NCI-H2196 treated with DMSO at 0.1 percent for 48 hours (cell line): ENCODE results near the gene KIF21B.
A peak's percentile ranks its signal among the peaks of the same experiment; 100 is the strongest.

Experiments
- DNase-seq: peaks from one replicate; lab custom pipeline; 2025; ENCODE audit not compliant: unreplicated experiment; lab: John Stamatoyannopoulos, UW

The KIF21B gene

DNA sequence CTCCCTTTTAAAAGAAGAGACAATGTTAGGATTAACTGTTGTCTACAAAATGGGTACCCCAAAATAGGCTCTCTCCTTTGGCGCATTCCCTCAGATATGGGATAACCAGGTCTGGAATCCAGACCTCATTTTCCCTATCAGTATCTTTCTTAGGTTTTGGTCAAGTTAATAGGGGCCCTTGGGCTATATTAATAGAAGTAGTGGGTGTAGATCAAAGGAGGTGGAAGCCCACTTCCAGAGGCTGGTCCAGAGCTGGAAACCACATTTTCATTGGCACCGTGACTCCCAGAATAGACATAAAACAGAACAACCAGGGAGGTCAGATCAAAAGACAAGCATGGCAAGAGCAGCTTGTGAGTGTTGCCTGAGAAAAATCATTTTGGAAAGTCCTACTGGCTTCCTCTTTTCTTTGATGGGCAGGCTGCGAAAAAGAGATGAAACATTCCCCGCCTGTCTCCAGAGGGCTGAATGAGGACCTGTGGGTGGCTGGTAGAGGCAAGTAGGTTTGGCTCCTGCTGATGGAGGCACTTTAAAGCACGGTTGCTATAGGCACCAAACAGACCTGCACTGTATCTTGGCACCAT, 25.8 kb upstream of the KIF21B start:
- no peak for DNase-seq

DNA sequence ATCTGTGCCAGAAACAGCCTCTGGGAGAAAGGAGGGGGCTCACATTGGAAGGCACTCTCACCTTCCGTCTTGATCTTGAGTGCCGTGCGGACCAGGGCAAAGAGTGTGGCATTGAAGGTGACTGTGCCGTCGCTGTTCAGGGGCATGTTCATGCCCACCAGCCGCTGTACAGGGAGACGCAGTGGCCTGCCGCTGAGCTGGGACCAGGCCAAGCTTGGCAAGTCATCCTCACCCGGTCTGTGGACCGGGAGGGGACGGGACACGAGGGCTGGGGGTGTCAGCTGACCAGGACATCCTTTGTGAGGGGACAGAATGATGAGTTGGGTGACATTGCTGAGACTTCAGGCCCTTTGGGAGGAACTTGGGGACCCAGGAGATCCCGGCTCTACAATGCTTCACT, 25.0 kb upstream of the KIF21B start:
- DNase-seq = no peak

DNA sequence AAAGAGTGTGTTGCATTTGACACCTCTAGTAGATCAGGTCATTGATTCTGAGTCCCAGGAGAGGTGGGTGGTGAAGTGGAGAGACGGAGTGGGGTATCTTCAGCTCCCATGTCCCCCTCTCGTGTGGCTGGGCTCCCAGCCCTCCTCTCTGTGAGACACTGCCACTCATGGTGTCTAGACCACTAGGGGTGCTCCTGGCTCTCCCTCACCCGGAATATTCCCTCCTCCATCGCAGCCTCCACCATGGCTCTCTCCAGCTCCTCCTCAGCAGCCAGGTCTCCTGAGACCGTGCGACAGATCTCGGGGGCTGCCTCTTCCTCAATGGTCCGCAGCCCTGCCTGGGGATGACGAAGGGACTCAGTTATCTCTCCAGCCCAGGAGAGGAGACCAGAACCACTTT, 20.6 kb upstream of the KIF21B start:
- DNase-seq = no peak

DNA sequence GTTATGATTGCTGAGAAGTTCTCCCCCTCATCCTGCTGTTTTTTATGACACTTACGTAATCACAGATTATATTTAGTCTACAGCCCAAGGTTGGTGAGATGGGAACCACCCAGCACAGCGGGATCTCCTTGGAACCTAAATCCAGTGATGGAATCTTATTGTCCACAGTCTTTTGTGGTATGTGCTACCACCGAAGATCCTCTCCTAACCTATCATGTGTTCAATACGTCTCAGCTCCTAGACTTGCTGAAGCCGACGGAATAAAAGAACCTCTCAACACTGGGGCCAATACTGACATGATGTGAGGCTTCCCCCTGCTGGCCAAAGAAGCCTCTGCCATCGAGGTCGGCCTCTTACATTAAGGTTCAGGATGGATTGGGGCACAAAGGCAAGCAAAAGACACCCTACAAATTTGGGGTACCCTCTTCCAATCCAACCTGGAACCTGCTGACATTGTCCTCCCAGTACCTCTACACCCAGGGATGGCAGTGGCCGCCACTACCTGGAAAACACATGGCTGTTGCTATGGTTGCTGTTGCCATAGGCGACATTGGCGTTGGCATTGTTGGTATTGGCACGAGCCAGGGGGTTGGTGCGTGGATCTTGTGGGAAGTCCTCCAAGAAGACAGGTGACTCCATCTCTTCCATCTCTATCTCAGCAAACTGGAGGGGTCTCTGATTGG, 19.4 kb upstream of the KIF21B start:
- peak; percentile 56 for DNase-seq

DNA sequence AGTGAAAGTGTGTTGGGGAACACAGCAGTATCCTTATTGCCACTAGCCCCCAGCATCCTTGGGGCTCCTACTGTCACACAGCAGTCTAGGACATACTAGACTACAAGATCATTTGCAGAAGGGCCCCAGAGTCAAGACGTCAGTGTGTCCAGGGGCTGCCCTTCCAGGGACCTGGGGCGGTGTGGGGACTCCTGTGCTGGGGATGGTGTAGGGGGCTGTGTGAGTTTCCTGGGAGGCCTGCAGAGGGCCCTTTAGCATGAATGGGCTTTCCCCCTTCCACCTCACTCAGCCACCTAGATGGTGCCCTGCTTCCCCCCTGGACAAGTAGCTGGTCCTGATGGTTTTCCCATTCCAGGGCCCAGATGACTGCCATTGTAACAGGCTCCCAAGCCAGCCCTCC, 17.5 kb upstream of the KIF21B start:
- no peak for DNase-seq

DNA sequence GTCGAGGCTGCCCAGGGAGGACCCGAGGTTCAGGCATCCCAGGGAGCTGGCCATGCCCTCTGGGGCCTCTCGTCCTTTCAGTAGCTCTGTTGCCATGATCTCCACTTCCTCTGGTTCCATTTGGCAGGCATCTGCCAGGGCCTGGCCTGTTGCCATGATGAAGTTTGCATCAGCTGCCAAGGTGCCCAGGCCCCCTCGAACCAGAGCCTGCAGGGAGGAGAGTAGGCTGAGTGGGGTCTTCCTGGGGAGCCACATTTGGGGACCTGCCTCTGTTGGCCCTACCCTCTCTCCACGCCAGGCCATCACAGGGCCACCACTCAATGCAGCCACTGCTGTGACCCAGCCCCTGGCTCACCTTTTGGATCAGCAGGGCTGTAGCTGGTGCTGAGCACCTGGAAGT, 16.4 kb upstream of the KIF21B start:
- peak; percentile 8 for DNase-seq

DNA sequence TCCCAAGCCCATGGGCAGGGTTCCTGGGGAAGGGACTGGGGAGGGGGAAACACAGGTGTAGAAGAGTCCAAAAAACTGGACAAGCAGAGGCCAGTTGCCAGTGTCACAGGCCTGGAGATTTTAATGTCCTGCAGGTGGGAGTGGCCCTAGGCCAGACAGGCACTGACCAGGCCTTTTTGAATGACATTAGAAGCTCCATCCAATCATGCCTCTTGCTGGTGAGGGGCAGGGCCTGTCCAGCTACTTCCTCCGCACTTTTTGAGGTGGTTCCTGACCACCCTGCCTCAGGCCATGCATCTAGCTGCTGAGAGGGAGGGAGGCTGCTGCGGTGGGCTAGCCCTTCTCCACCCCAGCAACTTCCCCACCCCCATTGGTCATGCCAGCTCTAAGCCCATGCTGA, 15.9 kb upstream of the KIF21B start:
- no peak for DNase-seq

DNA sequence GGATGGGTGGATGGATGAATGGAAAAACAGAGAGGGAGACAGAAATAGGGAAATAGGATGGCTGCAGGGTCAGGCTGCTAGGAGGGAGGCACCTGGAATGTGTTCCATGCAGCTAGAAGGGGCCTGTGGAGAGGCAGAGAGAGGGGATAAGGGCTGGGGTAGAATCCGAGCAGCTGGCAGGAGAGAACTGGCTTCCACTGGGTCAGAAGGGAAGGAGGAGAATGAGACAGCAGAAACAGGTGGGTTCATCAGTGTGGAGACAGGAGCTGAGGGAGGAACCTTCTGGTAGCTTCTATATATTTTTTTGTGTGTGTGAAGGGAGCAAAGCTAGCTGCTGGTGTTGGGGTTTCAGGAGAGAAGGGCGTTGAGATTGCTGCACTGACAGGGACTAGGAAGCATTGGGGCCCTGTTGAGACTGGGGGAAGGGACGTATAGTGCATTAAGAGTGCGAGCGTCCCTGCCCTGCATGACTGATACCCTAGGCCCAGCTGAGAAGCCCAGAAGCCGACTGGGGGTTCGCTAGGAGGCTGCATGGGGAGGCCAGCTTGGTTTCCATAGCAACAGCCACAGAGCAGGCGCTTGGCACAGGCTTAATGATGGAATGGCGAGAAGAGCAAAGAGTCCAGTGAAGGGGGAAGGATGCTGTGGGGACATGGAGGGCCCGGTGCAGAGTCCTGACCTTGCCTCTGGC, 14.8 kb upstream of the KIF21B start:
- DNase-seq = no peak

DNA sequence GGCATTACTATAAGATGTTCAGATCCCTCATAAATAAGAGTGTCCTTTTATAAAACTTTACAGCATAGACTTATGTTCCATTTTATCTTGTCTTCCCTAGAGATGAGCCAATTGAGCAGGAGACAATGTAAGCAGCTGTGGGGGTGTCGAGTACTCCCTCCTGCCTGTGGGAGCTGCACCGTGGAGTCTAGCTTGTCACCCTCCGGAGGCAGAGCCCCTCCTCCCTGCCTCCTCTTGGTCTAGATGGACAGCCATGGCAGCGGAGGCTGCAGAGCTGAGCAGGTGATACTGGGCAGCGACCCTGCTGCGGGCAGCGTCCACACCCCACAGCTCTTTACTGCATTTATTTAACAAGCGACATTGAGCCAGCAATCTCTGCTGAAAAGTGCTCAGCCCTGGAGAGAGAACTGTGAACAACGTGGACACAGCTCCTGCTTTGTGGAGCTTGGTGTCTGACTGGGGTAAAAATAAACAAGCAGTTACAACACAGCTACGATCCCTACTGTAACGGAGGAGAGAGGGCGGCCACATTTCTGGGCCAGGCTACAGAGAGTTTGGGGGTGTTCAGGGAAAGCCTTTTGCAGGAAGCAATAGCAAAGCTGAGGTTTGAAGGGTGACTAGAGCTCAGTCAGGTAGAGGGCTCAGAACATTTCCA, 12.8 kb upstream of the KIF21B start:
- no peak for DNase-seq

DNA sequence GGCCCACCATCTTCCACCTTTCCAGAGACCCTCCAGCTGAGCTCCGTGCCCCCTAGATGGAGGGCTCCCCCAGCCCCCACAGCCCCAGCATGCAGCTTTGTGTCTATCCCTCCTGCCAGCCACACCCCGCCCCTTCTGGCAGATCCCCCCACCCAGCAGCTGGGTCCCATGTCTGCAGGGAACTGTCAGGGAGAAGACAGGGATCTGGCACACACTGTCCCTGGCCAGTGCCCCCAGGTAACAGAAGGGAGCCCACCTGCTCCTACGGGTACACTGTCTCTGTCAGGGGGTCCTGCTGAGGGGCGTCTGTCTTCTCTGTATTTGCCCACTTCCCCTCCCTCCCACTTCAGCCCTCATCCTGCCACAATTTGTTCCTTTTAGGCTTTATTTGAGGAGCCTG, 11.2 kb upstream of the KIF21B start:
- no peak for DNase-seq

DNA sequence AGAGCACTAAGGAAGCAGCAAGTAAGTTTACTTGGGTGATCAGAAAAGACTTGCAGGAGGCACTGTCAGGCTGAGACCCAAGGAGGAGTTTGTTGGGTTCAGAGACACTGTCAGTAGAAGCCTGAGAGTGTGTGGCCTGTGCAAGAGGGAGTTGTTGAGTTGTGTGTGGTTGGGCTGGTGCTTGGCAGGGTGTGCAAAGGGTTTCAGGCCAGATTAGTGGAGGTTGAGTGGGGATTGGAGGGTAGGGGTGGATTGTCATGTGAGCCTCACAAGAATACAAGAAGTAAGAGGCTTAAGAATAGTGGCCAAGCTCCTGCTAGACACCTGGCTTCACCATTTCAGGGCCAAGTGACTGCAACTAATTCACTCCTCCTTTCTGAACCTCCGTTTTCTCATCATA, 8.9 kb upstream of the KIF21B start:
- no peak for DNase-seq

DNA sequence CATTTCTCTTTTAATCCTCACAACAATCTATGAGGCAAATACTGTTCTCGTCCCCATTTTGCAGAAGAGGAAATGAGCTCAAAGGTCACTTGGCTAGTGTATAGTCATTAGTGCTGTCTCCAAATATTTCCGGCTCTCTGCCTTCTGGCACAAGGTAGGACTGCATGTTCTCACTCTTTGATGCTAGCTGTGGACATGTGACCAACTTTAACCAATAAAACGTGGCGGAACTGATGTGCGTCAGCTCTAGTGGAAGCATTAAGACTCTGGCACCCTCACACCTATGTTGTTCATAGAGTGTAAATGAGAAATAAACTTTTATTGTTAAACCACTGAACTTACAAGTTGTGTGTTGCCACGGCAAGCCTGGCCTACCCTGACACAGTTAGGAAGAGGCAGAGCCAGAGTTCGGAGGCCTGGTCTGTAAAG, 5.0 kb upstream of the KIF21B start:
- no peak for DNase-seq

DNA sequence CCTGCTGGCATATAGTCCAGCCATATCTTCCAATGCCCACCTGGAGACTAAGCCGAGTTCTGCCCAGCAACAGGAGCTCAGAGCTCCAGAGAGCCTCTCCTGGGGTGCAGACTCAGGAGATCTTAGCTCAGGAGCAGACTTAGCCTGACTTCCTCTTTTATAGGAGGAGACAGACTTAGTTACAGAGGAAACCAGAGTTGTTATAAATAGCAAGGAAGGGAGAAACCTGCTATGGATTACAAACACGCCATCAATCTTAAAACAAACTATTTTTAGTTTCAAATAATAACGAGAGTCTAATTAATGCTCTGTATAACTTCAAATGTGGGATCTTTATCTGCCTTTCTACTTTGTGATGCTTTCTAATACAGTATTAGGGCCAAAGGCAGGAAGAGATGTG, 3.3 kb upstream of the KIF21B start:
- no peak for DNase-seq

DNA sequence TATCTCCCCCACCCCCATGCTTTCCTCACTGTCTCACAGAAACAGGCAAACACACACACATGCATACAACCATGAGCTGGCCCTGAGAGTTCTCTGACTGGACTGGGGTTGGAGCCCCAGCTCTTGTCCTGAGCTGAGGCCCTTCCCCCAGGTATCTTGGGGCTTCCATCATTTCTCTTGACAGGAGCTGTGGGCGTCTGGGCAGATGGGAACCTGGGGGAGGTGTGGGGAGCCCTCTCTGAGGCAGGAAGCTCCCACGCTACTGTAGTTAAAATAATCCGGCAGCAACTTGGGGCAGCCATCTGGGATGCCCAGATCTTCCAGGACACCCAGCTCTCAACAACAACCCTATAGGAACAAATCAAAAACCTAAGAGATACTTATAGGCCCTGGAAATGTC, 2.7 kb upstream of the KIF21B start:
- no peak for DNase-seq

DNA sequence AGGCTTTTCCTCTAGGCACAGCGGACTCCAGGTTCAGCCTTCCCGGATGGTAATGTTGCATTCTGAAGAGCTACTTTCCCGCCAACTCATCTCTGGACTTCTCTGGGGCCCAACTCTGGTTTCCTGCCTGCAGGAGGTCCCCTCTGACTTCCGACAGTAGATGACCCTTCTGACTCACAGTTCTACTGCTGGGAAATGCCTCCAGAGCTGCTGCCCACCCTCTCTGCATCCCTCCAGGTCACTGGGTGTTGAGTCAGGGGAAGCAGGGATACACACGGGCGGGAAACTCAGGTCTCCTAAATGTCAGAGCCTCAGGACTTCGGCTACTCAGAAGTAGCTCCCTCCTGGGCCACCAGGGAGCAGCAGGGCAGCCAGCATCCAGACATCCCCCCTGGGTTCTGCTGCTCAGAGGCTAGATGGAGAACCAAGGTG, 2.1 kb upstream of the KIF21B start:
- no peak for DNase-seq

DNA sequence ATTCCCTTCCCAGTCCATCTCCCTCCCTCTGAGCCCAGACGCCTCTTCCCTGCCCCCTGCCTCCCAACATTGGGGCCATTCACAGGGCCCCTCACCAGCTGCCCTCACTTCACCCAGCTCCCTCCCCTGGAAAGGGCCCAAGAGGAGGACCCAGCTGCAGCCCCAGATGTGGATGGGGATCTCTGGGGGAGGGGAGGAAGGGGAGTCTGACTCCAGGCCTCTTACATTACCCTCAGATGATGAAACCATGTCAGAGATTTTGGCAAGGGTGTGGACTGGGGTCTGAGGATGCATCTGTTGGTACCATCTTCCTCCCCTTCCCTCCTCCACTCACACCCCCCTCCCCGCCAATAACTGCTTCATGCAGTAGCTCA, 1.1 kb upstream of the KIF21B start:
- DNase-seq = no peak

DNA sequence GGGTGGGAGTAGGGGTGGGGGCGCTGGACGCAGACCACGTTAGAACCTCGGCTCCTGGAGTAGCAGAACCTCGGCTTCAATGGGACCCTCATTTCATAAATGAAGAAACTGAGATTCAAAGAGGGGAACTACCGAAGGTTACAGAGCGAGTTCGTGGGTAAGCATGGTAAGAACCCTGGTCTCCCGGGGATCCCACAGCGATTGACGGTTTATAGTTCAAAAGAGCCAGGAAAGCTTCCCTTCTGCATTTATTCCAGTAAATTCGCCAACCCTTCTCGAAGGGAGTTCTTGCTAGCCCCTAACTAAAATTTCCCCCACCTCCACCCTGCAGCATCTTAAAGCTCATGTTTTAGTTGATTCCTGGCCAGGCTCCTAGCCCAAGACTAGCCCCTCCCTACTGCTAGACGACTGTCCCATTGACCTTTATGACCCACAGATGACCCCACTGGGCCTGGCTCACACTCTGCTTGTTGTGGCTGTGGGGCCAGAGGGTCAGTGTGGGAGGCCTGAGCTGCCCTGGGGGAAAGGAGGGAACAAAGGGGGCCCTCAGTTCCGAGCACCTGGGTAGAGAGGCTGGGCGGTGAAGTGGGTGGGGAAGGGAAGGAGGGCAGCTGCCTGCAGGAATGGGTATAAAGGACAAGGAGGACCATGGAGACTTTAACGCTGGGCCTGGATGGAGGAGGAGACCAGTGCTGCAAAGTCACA, 558 bp upstream of the KIF21B start:
- no peak for DNase-seq

DNA sequence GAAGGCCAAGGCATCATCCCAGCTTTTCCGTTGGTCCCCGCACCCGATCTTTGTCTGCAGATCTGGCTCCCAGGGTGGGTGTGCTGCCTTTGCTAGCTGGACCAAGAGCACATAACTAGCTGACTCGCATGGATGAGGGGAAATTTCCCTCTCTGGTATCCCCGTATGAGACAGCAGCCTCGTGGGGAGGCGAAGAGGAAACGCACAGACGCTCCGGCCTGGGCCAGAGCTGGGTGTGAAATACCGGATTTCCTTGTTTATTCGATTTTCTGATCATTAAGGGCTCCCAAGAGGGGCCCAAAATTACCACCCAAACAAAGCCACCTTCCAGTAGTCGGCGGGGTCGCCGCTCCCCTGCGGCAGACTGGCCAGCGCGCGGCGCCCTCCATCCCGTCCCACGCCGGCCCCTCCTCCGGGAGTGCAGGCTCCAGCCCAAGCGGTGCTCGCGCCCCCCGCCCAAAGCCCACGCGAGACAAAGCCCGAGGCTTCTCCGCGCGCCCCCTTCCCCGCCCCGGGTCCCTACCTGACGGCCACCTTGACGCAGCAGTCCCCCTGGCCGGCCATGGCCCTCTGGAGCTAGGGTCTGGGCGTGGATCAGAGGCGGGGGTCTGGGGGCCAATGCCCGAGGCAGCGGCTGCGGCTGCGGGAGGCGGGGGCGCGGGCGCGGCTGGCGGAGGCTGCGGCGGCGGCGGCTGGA, 546 bp downstream of the KIF21B start:
- no peak for DNase-seq

DNA sequence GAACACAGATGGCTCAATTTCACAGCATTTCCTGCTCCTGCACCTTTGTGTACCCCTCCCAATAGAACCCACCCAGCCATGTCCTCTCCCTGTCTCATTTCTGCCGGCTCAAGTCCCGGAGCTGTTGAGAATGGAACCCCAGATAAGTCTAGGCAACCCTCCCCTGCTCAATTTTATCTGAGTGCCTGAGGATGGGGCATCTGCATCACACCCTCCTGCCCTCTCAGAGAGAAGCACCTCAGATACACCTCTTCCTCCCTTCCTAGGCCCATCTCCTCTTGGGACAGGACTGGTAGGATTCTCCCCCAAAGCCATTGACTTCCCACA, 1.1 kb downstream of the KIF21B start:
- no peak for DNase-seq

DNA sequence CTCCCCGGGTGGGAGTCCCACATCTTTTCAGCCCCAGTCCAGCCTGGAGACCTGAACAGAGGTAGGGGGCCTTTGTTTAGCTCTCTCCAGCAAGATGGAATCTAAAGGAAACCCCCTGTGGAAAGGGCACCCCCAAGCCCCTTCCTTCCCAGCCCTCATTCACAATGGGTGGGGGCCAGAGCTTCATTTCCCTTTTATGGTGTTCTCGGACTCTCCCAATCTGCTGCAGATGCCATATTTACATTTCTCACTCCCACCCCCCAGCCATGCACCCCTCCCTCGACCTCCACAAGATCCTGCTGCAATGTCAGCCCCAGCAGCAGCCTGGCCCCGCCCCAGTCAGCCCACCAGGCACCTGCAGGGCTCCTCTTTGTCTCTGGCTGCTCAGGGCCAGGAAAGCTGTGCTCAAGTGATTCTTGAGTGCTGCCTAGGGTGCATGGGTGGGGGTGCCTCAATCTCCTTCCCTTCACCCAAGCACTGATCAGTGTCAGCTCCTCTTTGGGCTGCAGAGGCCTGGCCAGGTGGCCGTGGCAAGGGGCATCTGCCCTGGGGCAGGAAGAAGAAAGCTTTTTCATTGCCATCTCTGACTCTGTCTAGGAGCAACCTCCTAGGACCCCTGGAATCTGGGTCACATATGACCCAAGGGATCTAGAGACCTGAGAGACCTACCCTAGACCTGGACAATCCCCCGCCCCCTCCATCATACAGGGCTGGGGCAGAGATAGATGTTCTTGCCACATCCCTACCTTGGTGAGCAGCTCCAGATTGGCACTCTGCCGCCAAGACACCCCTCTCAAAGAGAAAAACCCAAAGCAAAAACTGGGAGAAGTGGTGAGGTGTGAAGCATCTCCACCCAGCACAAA, 1.7 kb downstream of the KIF21B start:
- DNase-seq = no peak
